Stimulated activated naive B cell treated with anti-CD40 and anti-IgM and Interleukin-4, amounts not matched to agents 10 μg/mL and 1 μg/mL and 100 μg/mL, for 72 hours (primary cell): ENCODE data around the gene SLC9A7.

Experiments
- ATAC-seq, 2 donors: fragments of 150-1000 bp; cut with Tn5 transposase; replicated peaks; 2 replicates each; pipeline ENCODE4 v1.10.0; 2021; ENCODE audit warnings: moderate library complexity in 1 of 2
- DNase-seq: peaks from one replicate; pipeline ENCODE4 v3.0.0; 2021
- H3K27ac Mint-ChIP-seq: one replicate; pipeline ENCODE4 v1.8.0; 2022; ENCODE audit warnings: mild to moderate bottlenecking, mixed read lengths
- H3K27me3 Mint-ChIP-seq, 2 donors: one replicate each; pipeline ENCODE4 v1.8.0; 2022; ENCODE audit warnings: mixed read lengths in 2 of 2
- H3K36me3 Mint-ChIP-seq, 2 donors: one replicate each; pipeline ENCODE4 v1.8.0; 2022; ENCODE audit warnings: mixed read lengths in 2 of 2, mild to moderate bottlenecking in 1 of 2
- H3K4me1 Mint-ChIP-seq, 2 donors: one replicate each; pipeline ENCODE4 v1.8.0; 2022; ENCODE audit warnings: mixed read lengths in 2 of 2, mild to moderate bottlenecking in 1 of 2
- H3K4me3 Mint-ChIP-seq, 2 donors: one replicate each; pipeline ENCODE4 v1.8.0; 2022; ENCODE audit warnings: mild to moderate bottlenecking in 2 of 2, mixed read lengths in 2 of 2, moderate library complexity in 1 of 2
- H3K9me3 Mint-ChIP-seq, 2 donors: one replicate each; pipeline ENCODE4 v1.8.0; 2022; ENCODE audit warnings: mixed read lengths in 2 of 2, mild to moderate bottlenecking in 1 of 2

The SLC9A7 gene

DNA sequence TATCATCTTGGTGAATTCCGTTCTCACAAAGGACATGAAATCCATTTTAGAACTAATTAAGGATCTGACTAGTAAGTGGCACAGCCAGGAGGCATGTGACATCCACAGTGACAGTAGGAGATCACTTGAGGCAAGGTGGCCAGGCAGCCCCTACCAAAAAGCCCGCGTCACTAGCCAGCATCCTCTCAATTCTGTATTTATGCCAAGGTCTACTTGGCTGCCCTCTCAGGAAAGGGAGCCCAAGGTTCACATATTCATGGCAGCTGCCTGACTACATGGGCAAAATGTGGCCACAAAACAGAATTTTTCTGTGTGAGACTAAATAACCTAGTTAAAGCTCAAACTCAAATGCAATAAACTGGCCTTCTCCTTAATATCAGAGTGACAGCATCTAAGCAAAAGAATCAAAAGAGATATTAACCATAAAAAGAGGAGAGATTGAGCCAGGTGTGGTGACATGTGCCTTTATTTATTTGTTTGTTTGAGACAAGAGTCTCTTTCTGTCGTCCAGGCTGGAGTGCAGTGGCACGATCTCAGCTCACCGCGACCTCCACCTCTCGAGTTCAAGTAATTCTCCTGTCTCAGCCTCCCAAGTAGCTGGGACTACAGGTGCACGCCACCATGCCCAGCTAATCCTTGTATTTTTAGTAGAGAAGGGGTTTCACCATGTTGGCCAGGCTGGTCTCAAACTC, 51.5 kb downstream of the SLC9A7 start:
- ATAC-seq (no peak), DNase-seq (no peak)
- Mint-ChIP-seq H3K36me3 (peaks cover 15 to 36% of the 10 kb centered on the region in 2 donors), H3K4me3 (peak overlapping the region in 1 of 2 donors; percentile 17), H3K9me3 (peaks cover 2 to 9% of the 10 kb centered on the region in 2 donors), H3K4me1 (peaks cover 42 to 89% of the 10 kb centered on the region in 2 donors), H3K27ac (peak overlapping the region; percentile 75), H3K27me3 (peaks cover 0 to 10% of the 10 kb centered on the region in 2 donors)

DNA sequence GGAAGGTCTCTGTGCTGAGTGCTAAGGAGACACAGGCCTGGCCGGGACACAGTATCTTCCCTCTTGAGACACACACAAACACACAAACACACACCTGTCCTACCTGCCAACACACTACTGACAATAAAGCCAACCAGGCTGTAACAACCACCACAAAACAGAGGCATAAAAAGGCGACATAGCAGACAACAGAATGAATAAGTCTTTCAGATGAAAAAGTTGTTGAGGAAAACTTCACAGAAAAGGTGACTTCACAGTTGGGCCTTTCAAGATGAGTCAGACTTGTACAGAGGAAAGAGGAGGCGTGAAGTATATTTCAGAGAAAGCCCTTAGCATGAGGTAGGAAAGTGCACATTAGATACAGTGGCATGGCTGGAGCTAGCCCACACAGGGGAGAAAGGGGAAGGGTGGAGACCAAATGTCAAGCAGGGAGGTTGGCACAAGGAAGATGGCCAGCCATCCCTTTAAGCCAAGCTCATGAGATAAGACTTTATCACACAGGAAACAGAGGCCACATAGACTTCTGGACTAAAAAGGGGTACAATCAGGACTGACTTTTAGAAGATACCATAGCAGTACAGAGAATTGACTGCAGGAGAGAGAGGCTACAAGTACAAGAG, 54.0 kb downstream of the SLC9A7 start:
- peak; percentile 56 for DNase-seq
- Mint-ChIP-seq H3K36me3 (peaks cover 17 to 36% of the 10 kb centered on the region in 2 donors), H3K4me1 (peaks cover 25 to 79% of the 10 kb centered on the region in 2 donors), H3K9me3 (peaks cover 0 to 6% of the 10 kb centered on the region in 2 donors), H3K4me3 (peak overlapping the region; percentile 37 to 60), H3K27ac (peak overlapping the region; percentile 84), H3K27me3 (peaks cover 0 to 5% of the 10 kb centered on the region in 2 donors)
- peak; percentile 96 for ATAC-seq

- Mint-ChIP-seq H3K27ac (peak overlapping the region; percentile 11), H3K36me3 (peaks cover 17 to 31% of the 10 kb centered on the region in 2 donors), H3K27me3 (peaks cover 0 to 5% of the 10 kb centered on the region in 2 donors), H3K4me1 (peaks cover 20 to 70% of the 10 kb centered on the region in 2 donors), H3K4me3 (peak overlapping the region in 1 of 2 donors; percentile 41), H3K9me3 (peaks cover 0 to 6% of the 10 kb centered on the region in 2 donors)
- DNase-seq (no peak), ATAC-seq (peak; percentile 57 to 63)
Observed at GRCh38 chrX:46703980-46704379, 54.9 kb downstream of the SLC9A7 start.

DNA sequence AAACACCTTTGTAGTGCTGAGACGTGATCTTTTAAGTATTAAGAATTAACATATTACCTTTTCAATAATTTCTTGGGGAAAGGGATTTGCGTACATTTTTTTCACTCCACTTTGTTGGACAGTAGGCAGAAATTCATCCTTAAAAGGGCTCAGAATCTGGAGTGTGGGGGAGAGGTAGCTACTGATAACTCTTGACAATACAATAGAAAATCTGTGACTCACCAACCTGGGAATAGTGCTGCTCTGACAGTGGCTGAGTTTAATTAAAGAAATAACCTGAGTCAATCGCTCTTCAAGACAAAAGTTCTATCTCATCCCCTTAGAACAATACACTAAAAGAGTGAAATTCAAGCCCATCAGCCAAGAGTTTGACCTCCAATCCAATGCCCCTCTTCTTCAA, 60.2 kb downstream of the SLC9A7 start:
- Mint-ChIP-seq H3K27ac (no peak overlapping the region), H3K27me3 (no peaks in the 10 kb centered on the region), H3K4me3 (no peak overlapping the region), H3K4me1 (peaks cover 16 to 41% of the 10 kb centered on the region in 2 donors), H3K36me3 (peaks cover 10 to 17% of the 10 kb centered on the region in 2 donors), H3K9me3 (no peaks in the 10 kb centered on the region)
- no peak for DNase-seq
- ATAC-seq: no peak

GRCh38 chrX:46695491-46695890, 63.4 kb downstream of the SLC9A7 start:
- H3K4me3 Mint-ChIP-seq: no peak overlapping the region
- ATAC-seq (no peak), DNase-seq (no peak)
- H3K4me1 Mint-ChIP-seq: peaks cover 18 to 41% of the 10 kb centered on the region in 2 donors
- no peak overlapping the region for H3K27ac Mint-ChIP-seq
- H3K27me3 Mint-ChIP-seq: no peaks in the 10 kb centered on the region
- no peaks in the 10 kb centered on the region for H3K9me3 Mint-ChIP-seq
- H3K36me3 Mint-ChIP-seq: peaks cover 6 to 14% of the 10 kb centered on the region in 2 donors

- DNase-seq: no peak
- Mint-ChIP-seq H3K36me3 (peaks cover 9 to 18% of the 10 kb centered on the region in 2 donors), H3K4me1 (peaks cover 19 to 43% of the 10 kb centered on the region in 2 donors), H3K4me3 (no peak overlapping the region), H3K27ac (no peak overlapping the region), H3K9me3 (no peaks in the 10 kb centered on the region), H3K27me3 (no peaks in the 10 kb centered on the region)
- no peak for ATAC-seq
Observed at GRCh38 chrX:46694549-46694948, 64.4 kb downstream of the SLC9A7 start.

GRCh38 chrX:46693149-46693548, 65.8 kb downstream of the SLC9A7 start:
- Mint-ChIP-seq H3K4me1 (peaks cover 18 to 48% of the 10 kb centered on the region in 2 donors), H3K9me3 (no peaks in the 10 kb centered on the region), H3K27ac (peak overlapping the region; percentile 5), H3K36me3 (peaks cover 9 to 16% of the 10 kb centered on the region in 2 donors), H3K4me3 (peak overlapping the region; percentile 7 to 47), H3K27me3 (no peaks in the 10 kb centered on the region)
- ATAC-seq (peak; percentile 60 to 61), DNase-seq (no peak)

DNA sequence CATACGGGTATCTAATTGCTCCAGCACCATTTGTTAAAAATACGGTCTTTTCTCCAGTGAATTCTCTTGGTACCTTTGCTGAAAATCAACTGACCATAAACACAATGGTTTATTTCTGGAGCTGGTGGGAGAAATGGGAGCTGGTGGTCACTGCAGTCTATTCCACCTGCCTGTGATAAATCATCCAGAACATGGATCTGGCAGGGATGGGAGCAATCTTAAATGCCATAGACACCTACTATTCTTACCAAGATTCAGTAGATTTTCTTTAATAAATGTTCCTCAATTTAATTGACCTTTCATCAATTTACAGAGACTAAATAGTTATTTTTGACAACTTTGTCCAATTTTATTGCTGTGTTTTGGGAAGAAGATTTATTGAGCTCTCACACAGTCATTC, 68.1 kb downstream of the SLC9A7 start:
- no peaks in the 10 kb centered on the region for H3K27me3 Mint-ChIP-seq

DNA sequence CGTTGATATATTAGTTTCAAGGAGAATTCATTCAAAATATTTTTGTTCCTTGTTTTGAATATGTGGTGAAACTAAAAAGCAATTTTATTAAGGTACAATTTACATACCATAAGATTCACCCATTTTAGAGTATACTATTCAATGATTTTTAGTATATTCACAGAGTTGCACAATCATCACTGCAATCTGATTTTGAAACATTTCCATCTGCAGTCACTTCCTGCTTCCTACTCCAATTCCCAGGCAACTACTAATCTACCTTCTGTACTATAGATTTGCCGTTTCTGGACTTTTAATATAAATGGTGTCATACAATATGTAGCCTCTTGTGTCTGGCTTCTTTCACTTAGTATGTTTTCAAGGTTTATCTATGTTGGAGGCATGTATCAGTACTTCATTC, 71.3 kb downstream of the SLC9A7 start:
- DNase-seq: no peak
- Mint-ChIP-seq H3K4me1 (peaks cover 30 to 55% of the 10 kb centered on the region in 2 donors), H3K36me3 (peaks cover 5 to 22% of the 10 kb centered on the region in 2 donors), H3K9me3 (no peaks in the 10 kb centered on the region), H3K27me3 (no peaks in the 10 kb centered on the region), H3K27ac (no peak overlapping the region), H3K4me3 (no peak overlapping the region)
- no peak for ATAC-seq

More for the DNA sequence above, 68.1 kb downstream of the SLC9A7 start:
- Mint-ChIP-seq H3K27ac (no peak overlapping the region), H3K9me3 (no peaks in the 10 kb centered on the region), H3K36me3 (peaks cover 5 to 12% of the 10 kb centered on the region in 2 donors), H3K4me1 (peaks cover 20 to 53% of the 10 kb centered on the region in 2 donors), H3K4me3 (no peak overlapping the region)
- ATAC-seq (no peak), DNase-seq (no peak)

DNA sequence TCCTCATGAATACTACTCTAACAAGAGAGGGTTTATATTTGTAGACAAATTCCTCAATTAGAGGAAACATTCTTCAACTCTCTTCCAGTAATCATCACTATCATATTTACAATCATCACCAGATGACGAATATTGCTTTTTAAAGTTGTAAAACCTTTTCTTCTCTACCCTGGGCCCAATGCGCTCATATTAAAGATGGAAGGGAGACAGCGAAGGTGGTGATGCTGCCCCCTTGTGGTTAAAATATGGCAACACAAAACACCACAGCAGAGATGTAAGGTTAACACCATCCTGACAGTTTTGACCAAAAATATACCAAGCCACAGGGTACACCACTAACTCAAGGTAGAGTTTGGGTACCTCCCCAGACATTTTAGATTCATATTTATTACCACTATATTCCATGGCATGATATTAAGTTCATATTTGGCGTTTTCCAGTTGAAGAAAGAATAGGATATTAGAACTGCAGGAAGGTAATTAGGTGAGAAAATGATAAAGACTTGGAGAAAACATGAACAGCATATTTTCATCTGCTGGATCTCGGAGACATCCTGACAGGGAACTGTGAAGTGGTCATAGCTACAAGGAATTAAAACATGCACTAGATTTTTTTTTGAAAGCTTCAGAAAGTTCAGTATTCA, 72.8 kb downstream of the SLC9A7 start:
- Mint-ChIP-seq H3K4me3 (no peak overlapping the region), H3K4me1 (peaks cover 36 to 59% of the 10 kb centered on the region in 2 donors), H3K27me3 (no peaks in the 10 kb centered on the region), H3K36me3 (peaks cover 11 to 26% of the 10 kb centered on the region in 2 donors), H3K27ac (no peak overlapping the region), H3K9me3 (no peaks in the 10 kb centered on the region)
- ATAC-seq: peak; percentile 42 to 73
- peak; percentile 17 for DNase-seq

GRCh38 chrX:46683048-46683447, 75.9 kb downstream of the SLC9A7 start:
- H3K4me1 Mint-ChIP-seq: peaks cover 38 to 50% of the 10 kb centered on the region in 2 donors
- H3K9me3 Mint-ChIP-seq: no peaks in the 10 kb centered on the region
- H3K27me3 Mint-ChIP-seq: no peaks in the 10 kb centered on the region
- peaks cover 8 to 25% of the 10 kb centered on the region in 2 donors for H3K36me3 Mint-ChIP-seq
- peak overlapping the region; percentile 81 for H3K27ac Mint-ChIP-seq
- ATAC-seq: peak; percentile 55 to 75
- DNase-seq: no peak
- H3K4me3 Mint-ChIP-seq: no peak overlapping the region

- H3K9me3 Mint-ChIP-seq: no peaks in the 10 kb centered on the region
- H3K27me3 Mint-ChIP-seq: no peaks in the 10 kb centered on the region
- peaks cover 10 to 28% of the 10 kb centered on the region in 2 donors for H3K36me3 Mint-ChIP-seq
- H3K4me1 Mint-ChIP-seq: peaks cover 37 to 46% of the 10 kb centered on the region in 2 donors
- no peak overlapping the region for H3K4me3 Mint-ChIP-seq
- ATAC-seq: no peak
- peak overlapping the region; percentile 39 for H3K27ac Mint-ChIP-seq
- DNase-seq: no peak
Observed at GRCh38 chrX:46681849-46682248, 77.1 kb downstream of the SLC9A7 start.

- H3K9me3 Mint-ChIP-seq: no peaks in the 10 kb centered on the region
- peaks cover 19 to 20% of the 10 kb centered on the region in 2 donors for H3K4me1 Mint-ChIP-seq
- H3K27ac Mint-ChIP-seq: no peak overlapping the region
- H3K4me3 Mint-ChIP-seq: no peak overlapping the region
- H3K36me3 Mint-ChIP-seq: peaks cover 10 to 20% of the 10 kb centered on the region in 2 donors
- DNase-seq (no peak), ATAC-seq (no peak)
- no peaks in the 10 kb centered on the region for H3K27me3 Mint-ChIP-seq
Observed at GRCh38 chrX:46678232-46678631, 80.7 kb downstream of the SLC9A7 start.
